GM12873 (cell line): ENCODE measurements around the gene PLEKHG4.

Experiments
- CTCF ChIP-seq: IDR thresholded peaks from 2 replicates; pipeline ENCODE4 v1.5.1; 2012; ENCODE audit warnings: low read depth, mild to moderate bottlenecking, moderate library complexity, low read length, control low read depth; ENCODE audit not compliant: insufficient read depth; ENCODE audit errors: missing control alignments

Gene PLEKHG4

GRCh38 chr16:67254801-67255552 lies 24.4 kb upstream of the PLEKHG4 start:
- no peak for TF ChIP-seq CTCF

- TF ChIP-seq CTCF: no peak
These were observed 23.6 kb upstream of the PLEKHG4 start for GRCh38 chr16:67255553-67256221.

GRCh38 chr16:67256701-67257230 lies 22.6 kb upstream of the PLEKHG4 start:
- no peak for TF ChIP-seq CTCF

GRCh38 chr16:67257486-67258160 lies 21.7 kb upstream of the PLEKHG4 start:
- no peak for TF ChIP-seq CTCF

GRCh38 chr16:67258161-67258835 lies 21.0 kb upstream of the PLEKHG4 start:
- no peak for TF ChIP-seq CTCF

- no peak for TF ChIP-seq CTCF
These were observed 19.6 kb upstream of the PLEKHG4 start for GRCh38 chr16:67259705-67260104.
